ENCODE data around the gene KIF27.
"Not testable (repeated sequence)": the region's sequence is repeated elsewhere in the genome, so short reads cannot be mapped to it uniquely, and the experiment has no call there.

Gene KIF27

GRCh38 chr9:83920927-83921707 is at the start of gene KIF27:
Gene KIF27, minus strand, starts transcription at chr9:83921432. Its CDS starts 5,841 bp downstream, at chr9:83915591.
- DNase-seq = peak; percentile 96

GRCh38 chr9:83969602-83970001 is 48.4 kb upstream of the KIF27 start:
- no peak for DNase-seq

DNA sequence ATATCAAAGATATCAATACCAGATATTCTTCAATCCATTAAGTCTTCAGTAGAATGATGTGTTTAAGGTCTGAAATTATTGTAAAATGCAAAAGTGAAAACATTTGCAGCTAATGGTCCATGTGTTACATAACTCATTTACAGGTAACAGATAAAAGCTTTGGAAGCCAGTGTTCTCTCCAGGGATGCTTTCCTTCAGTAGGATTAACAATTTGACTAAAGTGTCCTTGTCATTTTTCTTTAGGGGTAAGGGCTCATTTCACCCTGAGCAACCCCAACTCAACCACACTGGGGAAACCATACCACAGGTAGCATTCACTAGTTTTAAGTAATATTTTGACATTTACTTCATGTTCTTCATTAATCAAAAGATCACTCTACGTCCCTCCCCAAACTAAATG is 45.8 kb upstream of the KIF27 start:
- no peak for DNase-seq

GRCh38 chr9:83966209-83966582 is 45.0 kb upstream of the KIF27 start:
- DNase-seq = no peak

GRCh38 chr9:83965350-83966208 is 44.3 kb upstream of the KIF27 start:
- DNase-seq = no peak

- no peak for DNase-seq
These were observed 43.7 kb upstream of the KIF27 start for GRCh38 chr9:83964973-83965349.

DNA sequence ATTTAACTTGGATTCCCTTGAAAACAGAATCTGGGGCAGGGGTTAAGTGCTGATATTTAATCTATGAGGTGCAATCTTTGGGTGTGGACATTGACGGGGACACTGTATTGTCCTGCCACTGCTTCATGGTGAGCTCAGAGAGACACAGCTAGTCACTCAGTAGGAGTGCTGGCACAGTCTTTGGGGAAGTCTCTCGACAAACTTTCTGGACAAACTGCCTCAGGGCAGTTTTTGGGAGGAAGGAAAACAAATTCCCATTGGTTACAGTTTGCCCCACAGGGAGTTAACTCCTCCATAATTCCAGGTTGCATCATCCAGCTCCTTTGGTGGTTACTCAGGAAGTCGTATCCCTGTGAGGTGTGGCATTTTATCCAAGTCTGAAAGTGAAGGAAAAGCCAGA is 40.9 kb upstream of the KIF27 start:
- no peak for DNase-seq

DNA sequence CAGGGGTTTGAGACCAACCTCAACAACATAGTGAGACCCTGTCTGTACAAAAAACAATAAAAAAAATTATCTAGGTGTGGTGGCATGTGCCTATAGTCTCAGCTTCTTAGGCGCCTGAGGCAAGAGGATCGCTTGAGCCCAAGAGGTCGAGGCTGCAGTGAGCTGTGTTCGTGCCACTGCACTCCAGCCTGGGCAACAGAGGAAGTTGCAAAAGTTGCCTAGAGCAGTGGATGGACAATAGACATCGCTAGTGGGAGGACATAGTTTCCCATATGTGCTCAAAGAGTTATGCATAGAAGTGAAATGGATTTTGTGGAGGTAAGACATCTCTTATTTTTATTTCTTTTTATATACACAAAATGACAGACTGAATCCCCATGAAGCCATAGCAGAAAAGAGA is 39.8 kb upstream of the KIF27 start:
- no peak for DNase-seq

- DNase-seq = no peak
These were observed 37.8 kb upstream of the KIF27 start for GRCh38 chr9:83959061-83959460.

- DNase-seq = no peak
These were observed 35.9 kb upstream of the KIF27 start for GRCh38 chr9:83957248-83957513.

GRCh38 chr9:83956436-83957247 is 35.4 kb upstream of the KIF27 start:
- peak; percentile 63 for DNase-seq

DNA sequence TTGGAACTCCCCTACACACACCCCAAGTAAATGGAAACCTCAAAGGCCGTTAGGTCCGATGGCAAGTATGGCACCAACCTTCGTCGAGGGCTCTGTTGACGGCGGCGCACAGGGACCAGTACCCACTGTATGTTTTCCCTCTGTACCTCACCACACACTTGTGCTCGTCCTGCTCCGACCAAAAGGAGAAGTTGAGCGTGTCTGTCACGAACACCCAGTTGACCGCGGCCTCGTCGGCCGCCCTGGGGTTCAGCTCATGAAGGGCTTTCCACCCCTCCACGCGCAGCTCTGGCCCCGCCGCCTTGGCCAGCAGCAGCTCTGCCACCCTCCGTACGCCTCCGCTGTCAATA is 34.8 kb upstream of the KIF27 start:
- peak; percentile 22 for DNase-seq

DNA sequence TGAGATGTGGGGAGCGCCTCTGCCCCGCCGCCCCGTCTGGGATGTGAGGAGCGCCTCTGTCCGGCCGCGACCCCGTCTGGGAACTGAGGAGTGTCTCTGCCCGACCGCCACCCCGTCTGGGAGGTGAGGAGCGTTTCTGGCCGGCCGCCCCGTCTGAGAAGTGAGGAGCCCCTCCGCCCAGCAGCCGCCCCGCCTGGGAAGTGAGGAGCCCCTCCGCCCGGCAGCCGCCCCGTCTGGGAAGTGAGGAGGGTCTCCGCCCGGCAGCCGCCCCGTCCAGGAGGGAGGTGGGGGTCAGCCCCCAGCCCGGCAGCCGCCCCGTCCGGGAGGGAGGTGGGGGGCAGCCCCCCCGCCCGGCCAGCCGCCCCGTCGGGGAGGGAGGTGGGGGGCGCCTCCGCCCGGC is 26.9 kb upstream of the KIF27 start:
- not testable (repeated sequence) for DNase-seq

GRCh38 chr9:83940590-83941303 is 19.5 kb upstream of the KIF27 start:
- DNase-seq = no peak

- DNase-seq = peak; percentile 80
These were observed 16.7 kb upstream of the KIF27 start for GRCh38 chr9:83937861-83938455.

DNA sequence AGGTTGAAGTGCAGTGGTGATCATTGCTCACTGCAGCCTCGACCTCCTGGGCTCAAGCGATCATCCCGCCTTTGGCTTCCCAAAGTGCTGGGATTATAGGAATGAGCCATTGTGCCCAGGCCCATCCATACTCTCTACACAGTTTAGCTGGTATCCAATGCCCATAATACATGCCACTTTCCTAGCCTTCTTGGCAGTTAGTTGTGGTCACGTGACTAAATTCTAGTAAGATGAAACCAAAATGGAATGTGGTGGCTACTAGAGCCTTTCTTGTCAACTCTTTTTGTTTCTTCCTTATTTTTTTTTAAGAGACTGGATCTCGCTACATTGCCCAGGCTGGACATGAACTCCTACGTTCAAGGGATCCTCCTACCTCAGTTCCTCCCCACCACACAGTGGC is 15.3 kb upstream of the KIF27 start:
- DNase-seq = no peak

- no peak for DNase-seq
These were observed 14.2 kb upstream of the KIF27 start for GRCh38 chr9:83935276-83935935.

DNA sequence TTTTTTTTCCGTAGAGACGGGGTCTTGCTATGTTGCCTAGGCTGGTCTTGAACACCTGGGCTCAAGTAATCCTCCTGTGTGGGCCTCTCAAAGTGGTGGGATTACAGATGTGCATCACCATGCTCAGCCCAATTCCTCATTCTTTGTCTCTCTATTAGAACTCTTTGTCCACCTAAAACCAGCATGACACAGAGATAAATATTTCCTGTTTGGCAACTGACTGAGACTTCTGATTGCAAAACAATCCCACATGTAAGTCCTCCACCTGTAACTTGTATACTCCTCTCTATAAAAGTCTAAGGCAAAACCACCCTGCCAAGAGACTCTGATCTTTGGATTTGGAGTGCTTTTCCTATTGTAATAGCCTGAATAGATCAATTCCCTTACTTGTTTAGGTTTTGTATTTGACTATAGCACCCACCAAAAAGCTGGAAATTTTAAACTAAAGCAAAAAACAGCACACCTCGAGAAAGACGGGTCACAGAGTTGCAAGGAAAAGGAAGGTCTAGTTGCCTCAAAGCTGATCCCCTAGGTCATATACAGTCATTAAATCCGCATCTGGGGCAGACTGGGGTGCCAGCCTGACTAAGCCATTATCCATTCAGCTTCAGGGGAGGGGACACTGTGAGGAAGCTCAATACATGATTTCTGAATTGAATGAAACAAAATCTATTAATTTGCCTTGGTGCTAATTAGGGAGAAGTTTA is 13.5 kb upstream of the KIF27 start:
- no peak for DNase-seq

DNA sequence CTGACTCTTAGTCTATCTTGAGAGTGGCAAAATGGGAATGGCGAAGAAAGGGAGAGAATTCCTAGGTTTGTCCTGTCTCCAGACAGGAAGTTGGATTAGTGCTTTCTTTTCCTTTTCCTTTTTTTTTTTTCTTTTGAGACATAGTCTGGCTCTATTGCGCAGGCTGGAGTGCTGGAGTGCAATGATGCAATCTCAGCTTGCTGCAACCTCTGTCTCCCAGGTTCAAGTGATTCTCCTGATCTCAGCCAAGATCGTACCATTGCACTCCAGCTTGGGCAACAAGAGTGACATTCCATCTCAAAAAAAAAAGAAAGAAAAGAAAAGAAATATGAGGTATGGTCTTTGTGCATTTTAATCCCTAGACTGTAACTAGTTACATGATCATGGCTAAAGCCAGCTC is 12.6 kb upstream of the KIF27 start:
- no peak for DNase-seq

- no peak for DNase-seq
These were observed 11.6 kb upstream of the KIF27 start for GRCh38 chr9:83932851-83933250.

DNA sequence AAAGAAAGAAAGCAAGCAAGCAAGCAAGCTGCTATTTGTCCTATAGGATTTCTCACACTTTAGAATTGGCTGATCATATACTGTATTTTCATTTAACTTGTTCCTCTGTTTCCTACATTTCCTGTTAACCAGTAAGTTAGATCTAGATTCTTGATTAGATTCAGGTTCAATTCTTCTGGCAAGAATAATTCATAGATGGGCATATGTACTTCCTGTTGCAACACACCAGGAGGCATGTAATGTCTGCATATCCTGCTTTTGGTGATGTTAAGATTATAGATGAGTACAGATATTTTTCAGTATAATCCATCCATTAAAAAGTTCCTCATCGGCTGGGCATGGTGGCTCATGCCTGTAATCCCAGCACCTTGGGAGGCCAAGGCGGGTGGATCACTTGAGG is 10.8 kb upstream of the KIF27 start:
- no peak for DNase-seq

DNA sequence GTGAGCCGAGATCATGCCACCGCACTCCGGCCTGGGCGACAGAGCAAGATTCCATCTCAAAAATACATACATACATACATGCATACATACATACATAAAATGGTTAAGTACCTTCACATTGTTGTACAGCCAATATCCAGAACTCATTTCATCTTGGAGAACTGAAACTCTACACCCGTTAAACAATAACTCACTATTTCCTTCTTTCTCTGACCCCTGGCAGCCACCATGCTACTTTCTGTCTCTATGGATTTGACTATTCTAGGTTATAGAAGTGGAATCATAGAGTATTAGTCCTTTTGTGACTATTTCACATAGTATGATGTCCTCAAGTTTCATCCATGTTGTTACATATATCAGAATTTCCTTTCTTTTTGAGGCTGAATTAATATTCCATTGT is 9.6 kb upstream of the KIF27 start:
- DNase-seq = no peak
